HL-60 (cell line): ENCODE results near the gene TAC3.
"Not testable (repeated sequence)": the region's sequence is repeated elsewhere in the genome, so short reads cannot be mapped to it uniquely, and the experiment has no call there.

ENCODE experiments used
- DNase-seq, 2 experiments: peaks; one replicate each; pipeline ENCODE4 v3.0.0-alpha.2; 2010 to 2020; ENCODE audit warnings: low read depth in 1 of 2, low spot score in 1 of 2
- H3K27ac ChIP-seq: fragments of 250-450 bp; sonication (Bioruptor Pico); replicated peaks from 2 replicates; pipeline ENCODE4 v1.5.1; 2020; ENCODE audit warnings: mild to moderate bottlenecking, moderate library complexity
- H3K27me3 ChIP-seq: fragments of 250-450 bp; sonication (Bioruptor Pico); 2 replicates; pipeline ENCODE4 v1.5.1; 2021; ENCODE audit warnings: mild to moderate bottlenecking, moderate library complexity; ENCODE audit not compliant: insufficient read depth, poor library complexity, severe bottlenecking
- H3K4me3 ChIP-seq: replicated peaks from 2 replicates; pipeline ENCODE4 v1.5.1; 2011; ENCODE audit warnings: mild to moderate bottlenecking, control low read depth, low read length; ENCODE audit not compliant: insufficient read depth
- CTCF ChIP-seq: IDR thresholded peaks from one replicate; pipeline ENCODE4 v1.5.1; 2011; ENCODE audit warnings: low read length, control low read depth, inconsistent platforms; ENCODE audit not compliant: insufficient read depth
- GABPA ChIP-seq: IDR thresholded peaks from 2 replicates; pipeline ENCODE4 v1.6.1; 2012; ENCODE audit warnings: low read depth
- POLR2AphosphoS5 ChIP-seq: IDR thresholded peaks from 2 replicates; pipeline ENCODE4 v1.6.1; 2012; ENCODE audit warnings: low read depth
- REST ChIP-seq: IDR thresholded peaks from 2 replicates; pipeline ENCODE4 v1.6.1; 2012; ENCODE audit warnings: low read depth; ENCODE audit not compliant: insufficient replicate concordance
- SPI1 ChIP-seq: IDR thresholded peaks from 2 replicates; pipeline ENCODE4 v1.6.1; 2012; ENCODE audit warnings: low read depth, mild to moderate bottlenecking, borderline replicate concordance

Gene TAC3

GRCh38 chr12:56979628-56980027, 36.7 kb downstream of the TAC3 start:
- Histone ChIP-seq H3K27me3 (no peaks in the 10 kb centered on the region), H3K27ac (no peak overlapping the region), H3K4me3 (no peak overlapping the region)
- DNase-seq = no peak
- TF ChIP-seq REST = no peak
- TF ChIP-seq GABPA = no peak
- no peak for TF ChIP-seq POLR2AphosphoS5
- TF ChIP-seq CTCF = no peak
- no peak for TF ChIP-seq SPI1

- Histone ChIP-seq H3K27me3 (no peaks in the 10 kb centered on the region), H3K27ac (no peak overlapping the region), H3K4me3 (no peak overlapping the region)
- no peak for DNase-seq
- no peak for TF ChIP-seq GABPA
- TF ChIP-seq POLR2AphosphoS5 = no peak
- no peak for TF ChIP-seq CTCF
- TF ChIP-seq REST = no peak
- TF ChIP-seq SPI1 = no peak
These were observed 37.8 kb downstream of the TAC3 start for GRCh38 chr12:56978397-56979138.

- not testable (repeated sequence) for H3K27ac ChIP-seq, DNase-seq, H3K27me3 ChIP-seq, H3K4me3 ChIP-seq
These were observed 39.0 kb downstream of the TAC3 start for GRCh38 chr12:56977361-56977760.

- H3K27me3 ChIP-seq, H3K27ac ChIP-seq, H3K4me3 ChIP-seq, DNase-seq: not testable (repeated sequence)
These were observed 42.1 kb downstream of the TAC3 start for GRCh38 chr12:56974224-56974623.

- H3K4me3 ChIP-seq, DNase-seq, H3K27me3 ChIP-seq, H3K27ac ChIP-seq: not testable (repeated sequence)
- TF ChIP-seq SPI1 = peak; percentile 63
These were observed 47.4 kb downstream of the TAC3 start for GRCh38 chr12:56968910-56969309.

- not testable (repeated sequence) for H3K4me3 ChIP-seq, H3K27ac ChIP-seq, DNase-seq, H3K27me3 ChIP-seq
These were observed 50.2 kb downstream of the TAC3 start for GRCh38 chr12:56965997-56966642.

GRCh38 chr12:56965124-56965523, 51.2 kb downstream of the TAC3 start:
- DNase-seq, H3K4me3 ChIP-seq, H3K27ac ChIP-seq: not testable (repeated sequence)

GRCh38 chr12:56963557-56963956, 52.8 kb downstream of the TAC3 start:
- H3K27me3 ChIP-seq, H3K27ac ChIP-seq, H3K4me3 ChIP-seq, DNase-seq: not testable (repeated sequence)

More at GRCh38 chr12:56965124-56965523, 51.2 kb downstream of the TAC3 start:
- not testable (repeated sequence) for H3K27me3 ChIP-seq
